GM12864 (cell line): ENCODE measurements around the gene KIF21B.

Experiments
- DNase-seq: peaks from one replicate; pipeline ENCODE4 v3.0.0-alpha.2; 2011; ENCODE audit warnings: low read depth
- H3K4me3 ChIP-seq: 2 replicates; pipeline ENCODE4 v1.5.1; 2011; ENCODE audit warnings: mild to moderate bottlenecking, low read depth, low read length, control low read depth
- TF ChIP-seq, protein P1 (sequence below): IDR thresholded peaks from 2 replicates; pipeline ENCODE4 v1.5.1; 2011; ENCODE audit warnings: low read depth, mild to moderate bottlenecking, moderate library complexity, low read length, control low read depth, inconsistent platforms; ENCODE audit errors: missing control alignments

KIF21B gene, protein sequence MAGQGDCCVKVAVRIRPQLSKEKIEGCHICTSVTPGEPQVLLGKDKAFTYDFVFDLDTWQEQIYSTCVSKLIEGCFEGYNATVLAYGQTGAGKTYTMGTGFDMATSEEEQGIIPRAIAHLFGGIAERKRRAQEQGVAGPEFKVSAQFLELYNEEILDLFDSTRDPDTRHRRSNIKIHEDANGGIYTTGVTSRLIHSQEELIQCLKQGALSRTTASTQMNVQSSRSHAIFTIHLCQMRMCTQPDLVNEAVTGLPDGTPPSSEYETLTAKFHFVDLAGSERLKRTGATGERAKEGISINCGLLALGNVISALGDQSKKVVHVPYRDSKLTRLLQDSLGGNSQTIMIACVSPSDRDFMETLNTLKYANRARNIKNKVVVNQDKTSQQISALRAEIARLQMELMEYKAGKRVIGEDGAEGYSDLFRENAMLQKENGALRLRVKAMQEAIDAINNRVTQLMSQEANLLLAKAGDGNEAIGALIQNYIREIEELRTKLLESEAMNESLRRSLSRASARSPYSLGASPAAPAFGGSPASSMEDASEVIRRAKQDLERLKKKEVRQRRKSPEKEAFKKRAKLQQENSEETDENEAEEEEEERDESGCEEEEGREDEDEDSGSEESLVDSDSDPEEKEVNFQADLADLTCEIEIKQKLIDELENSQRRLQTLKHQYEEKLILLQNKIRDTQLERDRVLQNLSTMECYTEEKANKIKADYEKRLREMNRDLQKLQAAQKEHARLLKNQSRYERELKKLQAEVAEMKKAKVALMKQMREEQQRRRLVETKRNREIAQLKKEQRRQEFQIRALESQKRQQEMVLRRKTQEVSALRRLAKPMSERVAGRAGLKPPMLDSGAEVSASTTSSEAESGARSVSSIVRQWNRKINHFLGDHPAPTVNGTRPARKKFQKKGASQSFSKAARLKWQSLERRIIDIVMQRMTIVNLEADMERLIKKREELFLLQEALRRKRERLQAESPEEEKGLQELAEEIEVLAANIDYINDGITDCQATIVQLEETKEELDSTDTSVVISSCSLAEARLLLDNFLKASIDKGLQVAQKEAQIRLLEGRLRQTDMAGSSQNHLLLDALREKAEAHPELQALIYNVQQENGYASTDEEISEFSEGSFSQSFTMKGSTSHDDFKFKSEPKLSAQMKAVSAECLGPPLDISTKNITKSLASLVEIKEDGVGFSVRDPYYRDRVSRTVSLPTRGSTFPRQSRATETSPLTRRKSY (N-terminal part only)

DNA sequence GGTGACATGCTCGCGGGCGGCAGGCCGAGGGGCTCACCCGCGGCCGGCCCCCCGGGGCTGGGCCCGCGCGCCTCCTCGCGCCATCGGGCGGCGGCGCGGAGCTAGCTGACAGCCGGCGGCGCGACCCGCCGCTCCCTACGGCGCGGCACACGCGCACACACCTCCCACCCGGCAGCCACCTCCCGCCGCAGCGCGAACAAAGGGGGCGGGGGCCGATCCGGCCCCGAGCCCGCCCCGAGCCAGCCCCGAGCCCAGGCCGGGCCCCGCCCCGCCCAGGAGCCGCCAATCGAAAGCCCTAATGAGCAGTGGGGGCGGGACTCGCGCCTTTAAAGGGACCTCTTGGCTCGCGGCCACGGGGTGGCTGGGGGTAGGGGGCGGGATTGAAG is at the start of gene KIF21B:
TSS of gene KIF21B (minus strand) at position 198 of the 386 bp plus-strand sequence. CDS start 331 bp downstream, outside the sequence.
- TF ChIP-seq, protein P1, sequence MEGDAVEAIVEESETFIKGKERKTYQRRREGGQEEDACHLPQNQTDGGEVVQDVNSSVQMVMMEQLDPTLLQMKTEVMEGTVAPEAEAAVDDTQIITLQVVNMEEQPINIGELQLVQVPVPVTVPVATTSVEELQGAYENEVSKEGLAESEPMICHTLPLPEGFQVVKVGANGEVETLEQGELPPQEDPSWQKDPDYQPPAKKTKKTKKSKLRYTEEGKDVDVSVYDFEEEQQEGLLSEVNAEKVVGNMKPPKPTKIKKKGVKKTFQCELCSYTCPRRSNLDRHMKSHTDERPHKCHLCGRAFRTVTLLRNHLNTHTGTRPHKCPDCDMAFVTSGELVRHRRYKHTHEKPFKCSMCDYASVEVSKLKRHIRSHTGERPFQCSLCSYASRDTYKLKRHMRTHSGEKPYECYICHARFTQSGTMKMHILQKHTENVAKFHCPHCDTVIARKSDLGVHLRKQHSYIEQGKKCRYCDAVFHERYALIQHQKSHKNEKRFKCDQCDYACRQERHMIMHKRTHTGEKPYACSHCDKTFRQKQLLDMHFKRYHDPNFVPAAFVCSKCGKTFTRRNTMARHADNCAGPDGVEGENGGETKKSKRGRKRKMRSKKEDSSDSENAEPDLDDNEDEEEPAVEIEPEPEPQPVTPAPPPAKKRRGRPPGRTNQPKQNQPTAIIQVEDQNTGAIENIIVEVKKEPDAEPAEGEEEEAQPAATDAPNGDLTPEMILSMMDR = no peak
- H3K4me3 ChIP-seq = peak within 1 kb of the TSS; percentile 65
- no peak for DNase-seq

DNA sequence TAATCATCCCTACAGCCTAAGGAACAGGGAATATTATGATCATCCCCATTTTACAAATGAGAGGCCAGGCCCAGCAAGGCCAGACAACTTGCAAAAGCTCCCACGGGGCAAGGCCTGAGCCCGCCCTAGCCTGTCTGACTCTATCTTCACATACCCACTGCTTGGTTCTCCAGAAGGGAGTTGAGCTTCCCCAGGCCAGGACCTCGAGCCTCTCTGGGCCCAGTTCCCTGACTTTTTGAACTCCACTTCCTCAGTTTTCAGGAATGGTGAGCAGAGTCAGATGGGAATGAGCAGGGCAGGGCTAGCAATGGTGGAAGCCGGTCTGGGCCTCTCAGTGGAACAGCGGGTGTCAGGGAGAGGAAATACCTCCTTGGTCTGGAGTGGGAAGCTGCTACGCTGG is 49.4 kb upstream of the KIF21B start:
- no peak overlapping the region for H3K4me3 ChIP-seq
- TF ChIP-seq, protein P1 = no peak
- no peak for DNase-seq

GRCh38 chr1:201072149-201072548 is 48.6 kb upstream of the KIF21B start:
- TF ChIP-seq, protein P1 = no peak

GRCh38 chr1:201069636-201070035 is 46.1 kb upstream of the KIF21B start:
- no peak for DNase-seq
- no peak overlapping the region for H3K4me3 ChIP-seq

More at GRCh38 chr1:201072149-201072548, 48.6 kb upstream of the KIF21B start:
- no peak for DNase-seq
- no peak overlapping the region for H3K4me3 ChIP-seq

DNA sequence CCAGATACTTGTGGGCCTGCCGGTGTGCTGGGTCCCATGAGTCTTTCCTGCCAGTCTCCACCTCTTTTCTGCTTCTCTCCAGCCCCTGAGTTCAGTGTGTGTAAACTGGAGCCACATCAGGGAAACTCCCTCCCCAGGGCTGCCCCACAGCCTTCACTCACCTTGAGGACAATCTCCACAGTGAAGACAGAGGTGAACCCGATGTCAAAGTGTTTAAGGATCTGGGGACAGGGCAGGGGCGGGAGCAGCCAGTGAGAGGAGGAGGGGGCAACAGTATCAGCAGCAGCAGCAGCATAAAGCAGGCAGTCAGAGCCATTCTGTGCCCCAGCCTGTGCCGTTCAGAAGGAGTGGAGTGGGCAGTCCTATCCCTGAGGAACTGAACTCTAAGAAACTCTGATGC is 45.5 kb upstream of the KIF21B start:
- no peak for DNase-seq
- H3K4me3 ChIP-seq = no peak overlapping the region
- TF ChIP-seq, protein P1 = no peak

More at GRCh38 chr1:201069636-201070035, 46.1 kb upstream of the KIF21B start:
- TF ChIP-seq, protein P1 = no peak

DNA sequence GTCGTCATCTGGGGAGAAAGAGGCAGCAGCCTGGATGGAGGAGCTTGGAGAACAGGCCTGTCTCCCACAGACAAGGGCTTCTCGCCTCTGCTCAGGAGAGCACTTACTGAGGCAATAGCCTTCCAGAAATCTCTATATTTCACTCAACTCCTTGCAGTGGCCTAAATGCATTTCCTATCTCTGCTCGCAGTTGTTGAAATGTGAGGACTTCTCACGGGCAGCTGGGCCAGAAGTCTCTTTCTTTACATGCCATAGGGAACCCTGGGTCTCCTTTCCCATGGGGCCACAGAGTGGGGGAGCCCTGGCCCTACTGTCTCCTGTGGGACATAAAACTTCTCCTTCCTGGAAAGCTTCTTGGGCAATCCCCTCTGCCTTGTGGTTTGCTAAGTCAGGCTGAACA is 43.5 kb upstream of the KIF21B start:
- no peak overlapping the region for H3K4me3 ChIP-seq
- TF ChIP-seq, protein P1 = no peak
- no peak for DNase-seq
